ENCODE results near the gene CREB3L2. TPM values are rescaled to one million over a fixed set of nuclear protein-coding genes. Genes with fewer than 3 reads are reported as not detected.
"Not testable (repeated sequence)": the region's sequence is repeated elsewhere in the genome, so short reads cannot be mapped to it uniquely, and the experiment has no call there.

Gene CREB3L2, protein sequence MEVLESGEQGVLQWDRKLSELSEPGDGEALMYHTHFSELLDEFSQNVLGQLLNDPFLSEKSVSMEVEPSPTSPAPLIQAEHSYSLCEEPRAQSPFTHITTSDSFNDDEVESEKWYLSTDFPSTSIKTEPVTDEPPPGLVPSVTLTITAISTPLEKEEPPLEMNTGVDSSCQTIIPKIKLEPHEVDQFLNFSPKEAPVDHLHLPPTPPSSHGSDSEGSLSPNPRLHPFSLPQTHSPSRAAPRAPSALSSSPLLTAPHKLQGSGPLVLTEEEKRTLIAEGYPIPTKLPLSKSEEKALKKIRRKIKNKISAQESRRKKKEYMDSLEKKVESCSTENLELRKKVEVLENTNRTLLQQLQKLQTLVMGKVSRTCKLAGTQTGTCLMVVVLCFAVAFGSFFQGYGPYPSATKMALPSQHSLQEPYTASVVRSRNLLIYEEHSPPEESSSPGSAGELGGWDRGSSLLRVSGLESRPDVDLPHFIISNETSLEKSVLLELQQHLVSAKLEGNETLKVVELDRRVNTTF
- polyA plus RNA-seq: 10 to 100 TPM in 2 of 3 donors, 1 to 10 TPM in 1; 7.9 to 14.1 (median 11.5) TPM

DNA sequence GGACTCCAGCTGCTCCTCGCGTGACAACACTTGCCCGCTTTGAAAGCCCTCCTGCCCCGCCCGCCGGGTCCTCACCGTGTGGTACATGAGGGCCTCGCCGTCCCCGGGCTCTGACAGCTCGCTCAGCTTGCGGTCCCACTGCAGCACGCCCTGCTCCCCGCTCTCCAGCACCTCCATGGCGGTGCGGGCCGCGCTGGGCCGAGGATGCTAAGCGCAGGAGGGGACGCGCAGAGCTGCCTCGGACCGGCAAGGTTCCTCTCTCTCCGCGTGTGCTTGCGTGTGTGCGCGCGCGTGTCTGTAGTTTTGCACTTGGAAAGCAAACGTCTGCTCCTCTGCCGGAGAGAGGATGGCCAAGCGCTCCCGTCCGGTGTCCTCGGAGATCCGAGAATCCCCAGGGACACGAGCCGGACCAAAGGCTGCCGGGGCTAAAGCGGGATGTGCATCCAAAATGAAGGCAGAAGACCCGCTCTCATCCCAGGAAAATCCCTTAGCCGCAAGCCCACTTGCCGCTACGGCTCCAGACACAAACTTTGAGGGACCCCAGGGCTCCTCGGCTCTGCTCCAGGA is at the start of gene CREB3L2:
Gene CREB3L2 (minus strand): TSS at position 558 of the 567 bp plus-strand sequence. CDS start 381 bp downstream, at position 177.
- H3K27ac ChIP-seq (ENCODE audit: low read depth, low read length): peak within 1 kb of the TSS; percentile 92
- 0 to 1% (median 0%) methylated on average over 41 to 47 of the region's 47 CpGs for WGBS, 3 donors

DNA sequence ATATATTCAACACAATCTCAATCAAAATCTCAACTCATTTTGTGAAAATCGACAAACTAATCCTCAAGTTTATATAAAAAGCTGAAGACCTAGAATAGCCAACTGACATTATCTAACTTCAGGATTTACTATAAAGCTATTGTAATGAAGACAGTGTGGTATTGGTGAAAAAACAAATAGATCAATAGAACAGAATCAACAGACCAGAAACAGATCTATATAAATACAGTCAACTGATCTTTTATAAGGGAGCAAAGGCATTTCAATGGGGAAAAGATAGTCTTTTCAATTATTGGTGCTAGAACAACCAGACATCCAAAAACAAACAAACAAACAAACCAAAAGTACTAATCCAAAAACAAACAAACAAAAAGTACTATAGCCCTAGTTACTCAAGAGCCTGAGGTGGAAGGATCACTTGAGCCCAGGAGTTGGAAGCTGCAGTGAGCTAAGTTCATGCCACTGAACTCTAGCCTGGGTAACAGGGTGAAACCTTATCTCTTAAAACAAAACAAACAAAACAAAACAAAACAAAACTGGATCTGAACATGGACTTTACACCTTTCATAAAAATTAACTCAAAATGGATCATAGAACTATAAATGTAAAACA is 47.7 kb upstream of the CREB3L2 start:
- no peak overlapping the region for H3K27ac ChIP-seq (ENCODE audit: low read depth, low read length)
- WGBS, 3 donors: 87 to 95% (median 94%) methylated on average over 1 of the region's 1 CpG

DNA sequence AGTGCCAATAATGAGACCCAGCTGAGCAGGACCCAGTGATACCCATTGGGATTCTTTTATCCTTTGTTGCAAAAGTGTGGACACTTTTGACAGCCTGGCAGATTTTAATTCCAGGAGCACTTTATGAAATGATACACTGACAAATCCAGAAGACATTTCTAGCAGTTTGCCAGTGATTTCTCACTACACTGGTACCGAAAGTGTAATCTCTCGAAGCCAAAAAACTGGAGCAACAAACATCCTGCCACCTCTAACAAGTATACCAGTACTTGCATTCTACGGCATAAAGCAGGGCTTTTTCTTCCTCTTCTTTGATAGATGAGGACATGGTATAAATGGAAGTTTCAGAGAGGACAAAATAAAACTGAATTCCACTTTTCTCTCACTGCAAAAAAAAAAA is 46.0 kb upstream of the CREB3L2 start:
- no peak overlapping the region for H3K27ac ChIP-seq (ENCODE audit: low read depth, low read length)
- 92 to 95% (median 92%) methylated on average over 3 of the region's 3 CpGs for WGBS, 3 donors

DNA sequence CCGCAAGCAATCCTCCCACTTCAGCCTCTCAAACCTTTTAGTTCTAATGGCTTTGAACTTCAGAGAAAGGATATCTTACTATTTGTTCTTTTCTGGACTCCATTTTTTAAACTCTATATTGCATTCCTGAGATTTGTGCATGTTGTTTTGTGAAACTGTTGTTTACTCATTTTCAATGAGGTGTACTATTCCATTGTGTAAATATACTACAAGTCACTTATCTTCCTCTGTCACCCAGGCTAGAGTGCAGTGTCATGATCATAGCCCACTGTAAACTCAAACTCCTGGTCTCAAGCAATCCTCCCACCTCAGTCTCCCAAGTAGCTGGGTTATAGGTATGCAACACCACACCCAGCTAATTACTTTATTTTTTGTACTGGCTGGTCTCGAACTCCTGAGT is 43.0 kb upstream of the CREB3L2 start:
- 90 to 96% (median 90%) methylated on average over 2 of the region's 2 CpGs for WGBS, 3 donors
- no peak overlapping the region for H3K27ac ChIP-seq (ENCODE audit: low read depth, low read length)

DNA sequence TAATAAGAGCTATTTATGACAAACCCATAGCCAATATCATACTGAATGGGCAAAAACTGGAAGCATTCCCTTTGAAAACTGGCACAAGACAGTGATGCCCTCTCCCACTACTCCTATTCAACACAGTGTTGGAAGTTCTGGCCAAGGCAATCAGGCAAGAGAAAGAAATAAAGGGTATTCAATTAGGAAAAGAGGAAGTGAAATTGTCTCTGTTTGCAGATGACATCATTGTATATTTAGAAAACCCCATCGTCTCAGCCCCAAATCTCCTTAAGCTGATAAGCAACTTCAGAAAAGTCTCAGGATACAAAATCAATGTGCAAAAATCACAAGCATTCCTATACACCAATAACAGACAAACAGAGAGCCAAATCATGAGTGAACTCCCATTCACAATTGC is 38.2 kb upstream of the CREB3L2 start:
- 57 to 78% (median 60%) methylated on average over 1 of the region's 1 CpG for WGBS, 3 donors
- not testable (repeated sequence) for H3K27ac ChIP-seq (ENCODE audit: low read depth, low read length)

DNA sequence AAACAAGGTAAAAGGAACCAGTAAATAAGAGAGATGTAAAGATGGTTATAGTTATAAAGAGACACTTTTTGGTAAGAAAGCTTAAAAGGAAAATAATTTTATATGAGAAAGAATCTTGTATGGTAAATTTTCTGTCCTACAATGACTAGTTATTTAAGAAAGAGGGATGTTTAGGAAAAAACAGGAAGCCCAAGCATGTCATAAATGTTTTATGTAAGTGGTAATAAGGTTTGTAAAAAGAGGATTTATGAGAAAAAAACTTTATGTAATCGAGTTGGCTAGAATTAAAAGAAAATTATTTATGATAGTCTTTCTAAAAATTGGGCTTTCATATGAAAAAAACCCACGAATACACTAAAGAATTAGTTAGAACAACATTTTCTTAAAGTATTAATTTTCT is 34.2 kb upstream of the CREB3L2 start:
- 50 to 63% (median 62%) methylated on average over 2 of the region's 2 CpGs for WGBS, 3 donors
- no peak overlapping the region for H3K27ac ChIP-seq (ENCODE audit: low read depth, low read length)

DNA sequence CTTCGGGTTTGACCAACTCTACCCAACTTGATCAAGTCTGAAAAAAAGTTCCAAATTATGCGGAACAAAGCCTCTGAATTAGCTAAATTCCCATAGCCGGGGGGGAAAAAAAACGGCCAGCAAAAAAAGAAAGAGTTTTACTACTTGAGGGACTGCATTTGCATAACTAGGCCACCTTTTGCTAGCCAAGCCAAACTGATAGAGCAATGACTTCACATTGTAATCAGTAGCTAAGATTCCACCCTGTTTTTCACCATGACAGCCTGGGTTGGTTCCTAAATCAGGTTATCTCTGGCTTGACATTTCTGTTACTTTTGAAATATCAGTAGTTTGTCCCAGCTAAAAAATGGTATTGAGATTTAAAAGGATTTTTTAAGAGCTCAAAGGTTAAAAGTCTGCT is 31.4 kb upstream of the CREB3L2 start:
- 91 to 95% (median 91%) methylated on average over 4 of the region's 4 CpGs for WGBS, 3 donors
- no peak overlapping the region for H3K27ac ChIP-seq (ENCODE audit: low read depth, low read length)

DNA sequence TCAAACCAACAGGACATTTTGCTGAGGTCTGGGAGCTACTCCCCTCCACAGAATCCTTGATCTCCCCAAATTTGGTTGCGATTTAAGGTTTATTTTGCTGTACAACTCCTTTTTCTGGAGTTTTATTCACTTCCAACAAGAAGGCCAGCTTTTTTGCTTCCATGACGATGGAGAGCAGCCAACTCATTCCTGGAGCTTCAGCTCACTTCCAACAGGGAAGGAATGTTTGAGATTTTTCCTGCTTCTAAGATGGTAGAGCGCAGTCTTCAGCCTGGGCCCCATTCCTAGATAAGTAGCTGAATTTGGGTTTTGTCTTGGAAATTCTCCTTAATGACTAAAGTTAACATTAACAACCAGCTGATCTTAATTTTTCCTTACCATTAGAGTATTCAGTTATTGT is 30.9 kb upstream of the CREB3L2 start:
- WGBS, 3 donors: 84 to 89% (median 85%) methylated on average over 3 of the region's 3 CpGs
- no peak overlapping the region for H3K27ac ChIP-seq (ENCODE audit: low read depth, low read length)

DNA sequence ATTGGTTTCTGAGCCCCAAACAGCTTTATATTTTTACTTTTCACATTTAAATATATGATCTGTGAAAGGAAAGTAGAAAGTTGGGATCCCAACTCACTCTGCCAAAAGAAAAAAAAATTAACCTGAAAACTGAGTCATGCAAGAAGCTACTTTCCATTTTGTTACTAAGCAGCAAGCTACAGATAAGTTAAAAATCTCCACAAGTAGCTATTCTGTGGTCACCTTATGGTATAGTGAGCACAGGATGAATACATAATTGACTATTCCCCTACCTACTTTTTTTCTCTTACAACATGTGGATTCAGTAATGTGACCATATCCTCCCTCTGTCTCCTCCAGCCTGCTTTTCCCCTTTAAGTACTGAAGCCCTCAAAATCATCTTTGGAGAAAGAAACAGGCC is 30.3 kb upstream of the CREB3L2 start:
- no peak overlapping the region for H3K27ac ChIP-seq (ENCODE audit: low read depth, low read length)

DNA sequence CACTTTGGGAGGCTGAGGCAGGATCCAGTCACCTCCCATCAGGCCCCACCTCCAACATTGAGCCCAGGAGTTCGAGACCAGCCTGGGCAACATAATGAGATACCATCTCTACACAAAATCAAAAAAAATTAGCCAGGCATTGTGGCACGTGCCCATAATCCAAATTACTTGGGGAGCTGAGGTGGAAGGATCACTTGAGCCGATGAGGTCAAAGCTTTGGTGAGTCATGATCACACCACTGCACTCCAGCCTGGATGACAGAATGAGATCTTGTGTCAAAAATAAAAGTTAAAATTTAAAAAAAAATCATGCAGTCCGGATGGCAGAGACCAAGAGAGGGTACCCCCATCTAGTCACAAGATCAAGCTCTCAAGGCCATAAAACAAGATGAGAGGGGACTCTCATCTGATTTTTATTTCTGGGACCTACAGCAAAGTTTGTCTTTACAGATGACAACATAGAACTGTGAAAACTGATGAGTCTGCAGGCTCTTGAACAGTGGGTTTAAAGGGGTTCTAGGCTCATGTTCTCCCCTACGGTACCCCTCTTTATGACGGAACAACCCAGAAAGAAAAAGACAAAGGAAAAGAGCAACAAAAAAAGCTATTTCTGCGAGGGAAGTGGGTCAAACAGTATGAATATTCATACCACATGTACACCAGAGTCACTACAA is 28.9 kb upstream of the CREB3L2 start:
- WGBS, 3 donors: 85 to 86% (median 86%) methylated on average over 7 of the region's 7 CpGs

DNA sequence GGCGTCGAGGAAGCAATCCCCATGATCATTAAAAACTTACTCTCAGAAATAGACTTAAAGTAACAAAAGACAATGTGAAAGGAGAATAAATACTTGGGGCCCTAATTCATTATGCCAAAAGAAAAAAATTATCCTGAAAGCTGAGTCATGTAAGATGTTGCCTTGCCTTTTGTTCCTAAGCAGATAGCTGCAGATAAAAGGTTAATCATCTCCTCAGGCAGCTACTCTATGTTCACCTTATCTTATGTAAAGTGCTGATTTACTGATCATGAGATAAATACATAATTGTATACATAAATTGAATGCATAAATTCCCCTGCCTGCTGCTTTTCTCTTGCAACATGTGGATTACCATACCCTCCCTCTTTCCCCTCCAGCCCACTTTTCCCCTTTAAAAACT is 28.1 kb upstream of the CREB3L2 start:
- WGBS, 3 donors: 79 to 82% (median 79%) methylated on average over 2 of the region's 2 CpGs
- no peak overlapping the region for H3K27ac ChIP-seq (ENCODE audit: low read depth, low read length)

More for the DNA sequence above, 28.9 kb upstream of the CREB3L2 start:
- no peak overlapping the region for H3K27ac ChIP-seq (ENCODE audit: low read depth, low read length)

DNA sequence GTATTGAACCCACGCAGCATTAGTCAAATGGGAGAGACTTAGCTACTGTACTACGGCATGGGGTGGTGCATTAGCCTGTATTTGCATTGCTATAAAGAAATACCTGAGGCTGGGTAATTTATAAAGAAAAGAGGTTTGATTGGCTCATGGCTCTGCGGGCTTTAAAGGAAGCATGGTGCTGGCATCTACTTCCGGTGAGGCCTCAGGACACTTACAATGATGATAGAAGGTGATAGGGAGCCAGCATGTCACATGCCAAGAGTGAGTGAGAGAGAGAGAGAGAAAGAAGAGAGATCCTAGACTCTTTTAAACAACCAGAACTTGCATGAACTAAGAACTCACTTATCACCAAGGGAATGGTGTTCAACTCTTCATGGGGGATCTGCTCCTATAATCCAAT is 27.2 kb upstream of the CREB3L2 start:
- no peak overlapping the region for H3K27ac ChIP-seq (ENCODE audit: low read depth, low read length)
- WGBS, 3 donors: 82 to 85% (median 83%) methylated on average over 4 of the region's 4 CpGs

DNA sequence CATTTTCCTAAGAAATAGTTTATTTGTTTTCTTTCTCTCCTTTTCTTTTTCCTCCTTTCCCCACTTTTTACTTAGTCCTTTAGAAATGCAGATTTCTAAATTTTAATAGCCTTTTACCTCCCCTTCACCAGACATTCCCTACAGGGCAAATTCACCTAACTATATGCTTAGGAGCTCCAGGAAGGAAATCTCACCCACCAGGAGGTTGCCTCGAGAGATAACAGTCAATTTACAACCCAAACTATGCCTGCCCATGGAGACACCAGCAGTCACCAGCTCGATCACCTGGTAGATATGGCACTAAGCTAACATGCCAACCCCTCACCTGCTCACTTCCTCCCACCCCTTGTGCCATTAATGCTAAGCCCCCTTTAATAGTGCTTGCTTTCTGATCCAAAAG is 25.2 kb upstream of the CREB3L2 start:
- WGBS, 3 donors: 23 to 45% (median 36%) methylated on average over 2 of the region's 2 CpGs

DNA sequence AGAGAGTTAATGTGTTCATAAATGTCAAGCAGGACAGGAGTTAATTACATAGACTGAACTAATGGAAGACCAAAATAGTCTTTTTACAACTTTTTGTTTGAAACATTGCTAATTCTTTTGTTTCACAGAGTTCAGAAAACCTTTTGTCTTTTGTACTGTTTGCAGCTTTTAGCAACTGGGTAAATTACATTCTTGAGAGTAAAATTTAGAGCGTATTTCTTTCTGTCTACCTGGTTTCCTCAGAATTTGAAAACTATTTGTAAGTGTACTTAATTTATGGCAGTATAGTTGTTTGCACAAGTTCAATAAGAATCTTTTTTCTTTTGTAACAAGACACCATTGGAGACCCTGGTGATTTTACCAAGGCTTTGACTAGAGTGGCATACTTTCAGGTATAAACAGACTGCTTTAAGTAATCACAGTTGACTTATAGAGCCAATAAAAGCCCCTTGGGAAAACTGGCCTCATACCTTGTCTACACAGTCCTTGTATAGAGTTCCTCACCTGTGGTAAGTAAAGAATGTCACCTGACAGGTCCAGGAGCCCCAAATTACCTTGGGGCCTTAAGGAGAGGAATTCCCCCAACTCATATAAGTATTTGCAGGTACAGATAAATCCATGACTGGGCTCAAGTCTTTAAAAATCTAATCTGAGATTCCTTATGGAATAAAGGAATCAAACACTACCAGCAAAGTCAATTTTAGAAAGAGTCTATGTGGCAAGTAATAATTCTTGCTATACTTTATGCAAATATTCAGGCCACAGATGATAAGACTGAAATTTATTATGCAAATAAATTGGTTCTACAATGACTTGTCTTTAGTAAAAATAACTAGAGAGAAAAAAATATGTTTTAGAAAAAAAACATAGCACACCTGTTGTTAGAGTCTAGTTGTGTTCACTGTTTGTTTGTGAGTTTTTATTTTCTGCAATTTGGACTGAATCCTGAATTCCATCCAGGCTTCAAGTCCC is 23.6 kb upstream of the CREB3L2 start:
- 95 to 100% (median 100%) methylated on average over 1 of the region's 1 CpG for WGBS, 3 donors
- H3K27ac ChIP-seq (ENCODE audit: low read depth, low read length): no peak overlapping the region

More for the DNA sequence above, 25.2 kb upstream of the CREB3L2 start:
- H3K27ac ChIP-seq (ENCODE audit: low read depth, low read length): no peak overlapping the region

DNA sequence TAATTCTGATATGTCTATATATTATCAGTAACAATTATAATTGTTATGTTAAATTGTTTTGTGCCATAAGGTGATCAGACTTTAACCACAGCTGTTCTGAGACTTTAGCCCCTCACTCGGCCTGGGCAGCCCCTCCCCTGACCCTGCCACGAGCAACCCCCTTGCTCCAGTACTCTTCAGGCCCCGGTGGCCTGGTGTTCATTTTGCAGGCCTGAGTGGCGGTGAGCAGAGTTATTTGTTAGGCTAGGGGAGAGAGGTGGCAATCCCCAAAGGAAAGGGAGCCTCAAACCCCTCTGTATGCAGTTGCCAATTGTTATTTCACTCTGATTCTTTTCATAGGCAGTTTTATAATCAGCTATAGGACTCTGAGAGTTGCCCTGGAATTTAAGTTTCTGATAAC is 22.9 kb upstream of the CREB3L2 start:
- H3K27ac ChIP-seq (ENCODE audit: low read depth, low read length): no peak overlapping the region
- WGBS, 3 donors: 84 to 93% (median 90%) methylated on average over 4 of the region's 4 CpGs

DNA sequence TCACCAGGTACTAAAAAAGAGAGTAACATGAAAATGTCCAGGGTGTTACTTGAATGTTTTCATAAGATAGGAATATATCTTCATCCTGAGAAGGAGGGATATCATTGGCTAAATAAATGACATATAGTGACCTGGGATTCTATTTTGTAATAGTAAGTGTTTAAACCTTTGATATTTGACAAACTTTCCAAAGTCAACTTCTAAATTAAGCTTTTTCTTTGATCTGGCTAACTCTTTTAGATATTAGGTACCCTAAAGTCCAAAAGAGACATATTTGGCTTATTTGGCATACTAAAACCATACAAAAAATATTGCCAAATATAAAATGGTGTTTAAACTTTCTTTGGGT is 22.4 kb upstream of the CREB3L2 start:
- no peak overlapping the region for H3K27ac ChIP-seq (ENCODE audit: low read depth, low read length)

DNA sequence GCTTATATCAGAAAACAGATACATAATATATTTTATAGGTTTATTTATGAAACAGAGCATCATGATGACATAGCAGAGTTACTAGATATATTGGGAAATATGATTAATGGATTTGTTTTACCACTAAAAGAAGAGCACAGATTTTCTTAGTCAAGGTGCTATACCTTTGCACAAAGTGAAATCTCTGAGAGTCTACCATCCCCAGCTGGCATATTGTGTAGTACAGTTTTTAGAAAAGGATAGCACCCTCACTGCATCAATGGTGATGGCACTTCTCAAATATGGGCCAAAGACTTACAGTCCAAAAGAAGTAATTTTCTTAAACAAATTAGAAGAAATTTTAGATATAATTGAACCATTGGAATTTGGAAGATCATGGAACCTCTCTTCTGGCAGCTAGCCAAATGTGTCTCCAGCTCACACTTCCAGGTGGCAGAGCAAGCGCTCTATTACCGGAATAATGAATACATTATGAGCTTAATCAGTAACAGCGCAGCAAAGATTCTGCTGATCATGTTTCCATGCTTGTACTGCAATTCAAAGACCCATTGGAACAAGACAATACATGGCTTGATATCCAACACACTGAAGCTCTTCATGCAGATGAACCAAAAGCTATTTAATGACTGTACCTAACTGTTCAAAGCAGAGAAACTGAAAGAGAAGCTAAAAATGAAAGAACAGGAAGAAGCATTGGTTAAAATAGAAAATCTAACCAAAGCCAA is 21.9 kb upstream of the CREB3L2 start:
- 82 to 92% (median 90%) methylated on average over 3 of the region's 3 CpGs for WGBS, 3 donors
- no peak overlapping the region for H3K27ac ChIP-seq (ENCODE audit: low read depth, low read length)

All from adipose tissue (tissue), 3 donors.